GM12878 (cell line): ENCODE data around the gene CACNA1D. TPM values are rescaled to one million over a fixed set of nuclear protein-coding genes. Genes with fewer than 3 reads are reported as not detected.
A peak's percentile ranks its signal among the peaks of the same experiment; 100 is the strongest.

Source experiments
- ATAC-seq: fragments of 200-7000 bp; cut with Tn5 transposase; 3 replicates; pipeline ENCODE4 v1.9.1; 2020; ENCODE audit warnings: mild to moderate bottlenecking, moderate library complexity
- BruUV-seq: library from RNA; stranded (reverse); fragments of 400-500 nt; replicated peaks from 2 replicates; lab custom pipeline; 2021; lab: Mats Ljungman, UMichigan
- CTCF ChIA-PET: fragments of 300-600 bp; sonication (Branson Sonifier 250); formaldehyde crosslinking; extraction: SDS; loops from one replicate; lab custom pipeline; 2021; ENCODE audit warnings: inconsistent platforms; lab: Yijun Ruan, JAX
- POLR2A ChIA-PET: fragments of 350-600 bp; formaldehyde crosslinking; extraction: SDS; loops from one replicate; lab custom pipeline; 2021; ENCODE audit warnings: inconsistent platforms; lab: Charles Lee
- RAD21 ChIA-PET: fragments of 300-600 bp; sonication (Branson Sonifier 250); formaldehyde crosslinking; loops from one replicate; lab custom pipeline; 2023; ENCODE audit warnings: antibody characterized with exemption; ENCODE audit not compliant: unreplicated experiment; lab: Charles Lee
- SMC1A ChIA-PET: fragments of 300-600 bp; sonication (Branson Sonifier 250); formaldehyde crosslinking; loops from one replicate; lab custom pipeline; 2023; ENCODE audit not compliant: unreplicated experiment, uncharacterized antibody; lab: Charles Lee
- DNase-seq: peaks from one replicate; pipeline ENCODE4 v3.0.0-alpha.2; 2011; ENCODE audit warnings: low read depth, low spot score
- FAIRE-seq: peaks from 3 replicates; lab custom pipeline; 2011; peaks lifted over from hg19 to GRCh38; lab: Jason Lieb, UNC
- H2AFZ ChIP-seq: 2 replicates; pipeline ENCODE4 v1.6.0; 2011; ENCODE audit warnings: low read depth, low read length, control low read depth; ENCODE audit not compliant: control insufficient read depth
- H3K27ac ChIP-seq: 2 replicates; pipeline ENCODE4 v1.5.1; 2011; ENCODE audit warnings: control low read depth; ENCODE audit not compliant: control insufficient read depth, insufficient read depth
- H3K27me3 ChIP-seq, 2 experiments: replicated peaks in 1 of 2; 2 replicates each; pipeline versions ENCODE4 v1.6.0 to v1.6.1; 2011; ENCODE audit warnings: low read length in 1 of 2; ENCODE audit not compliant: control insufficient read depth in 2 of 2, insufficient read depth in 2 of 2
- H3K36me3 ChIP-seq, 2 experiments: 2 replicates each; pipeline ENCODE4 v1.5.1; 2011; ENCODE audit warnings: low read length in 1 of 2; ENCODE audit not compliant: control insufficient read depth in 2 of 2, insufficient read depth in 2 of 2
- H3K4me1 ChIP-seq: 2 replicates; pipeline ENCODE4 v1.6.1; 2011; ENCODE audit warnings: mild to moderate bottlenecking, low read length, moderate library complexity, mixed read lengths; ENCODE audit not compliant: control insufficient read depth, insufficient read depth
- H3K4me2 ChIP-seq: 2 replicates; pipeline ENCODE4 v1.6.0; 2011; ENCODE audit warnings: control low read depth; ENCODE audit not compliant: control insufficient read depth, insufficient read depth
- H3K4me3 ChIP-seq: fragments of 200-600 bp; sonication (generic); 2 replicates; pipeline ENCODE4 v1.5.1; 2016
- H3K79me2 ChIP-seq: 2 replicates; pipeline ENCODE4 v1.6.0; 2011; ENCODE audit warnings: low read length; ENCODE audit not compliant: control insufficient read depth, insufficient read depth
- H3K9ac ChIP-seq: 2 replicates; pipeline ENCODE4 v1.8.0; 2011; ENCODE audit warnings: low read length, control low read depth, mixed read lengths; ENCODE audit not compliant: control insufficient read depth, insufficient read depth
- H3K9me3 ChIP-seq: replicated peaks from 3 replicates; pipeline ENCODE4 v1.5.1; 2011; ENCODE audit warnings: mild to moderate bottlenecking, low read length; ENCODE audit not compliant: control insufficient read depth, insufficient read depth
- H4K20me1 ChIP-seq: 2 replicates; pipeline ENCODE4 v1.6.0; 2011; ENCODE audit not compliant: control insufficient read depth, insufficient read depth
- FOXM1 ChIP-seq: IDR thresholded peaks from 2 replicates; pipeline ENCODE4 v1.6.1; 2012; ENCODE audit warnings: low read depth, mild to moderate bottlenecking, inconsistent platforms, low read length, moderate library complexity
- HDGF ChIP-seq: fragments of 450-650 bp; IDR thresholded peaks from 2 replicates; pipeline ENCODE4 v1.6.1; 2016; ENCODE audit warnings: antibody characterized with exemption
- MTA2 ChIP-seq: fragments of 450-650 bp; IDR thresholded peaks from 2 replicates; pipeline ENCODE4 v1.6.1; 2016; ENCODE audit warnings: low read depth, mild to moderate bottlenecking, moderate library complexity
- STAT1 ChIP-seq: fragments of 450-650 bp; conservative IDR thresholded peaks from 2 replicates; pipeline ENCODE4 v1.6.1; 2014; ENCODE audit warnings: antibody characterized with exemption, mild to moderate bottlenecking
- STAT3 ChIP-seq: IDR thresholded peaks from 2 replicates; pipeline ENCODE4 v1.6.1; 2011; ENCODE audit warnings: low read depth, low read length, improper control_type of control experiment
- TCF7 ChIP-seq: IDR thresholded peaks from 2 replicates; pipeline ENCODE4 v1.6.1; 2014; ENCODE audit warnings: antibody characterized with exemption, borderline replicate concordance
- WGBS: methylation state at CpG from one replicate; pipeline ENCODE4 v1.1.6; 2016; ENCODE audit warnings: low lambda C conversion rate; ENCODE audit not compliant: insufficient replicate concordance, insufficient coverage; ENCODE audit errors: missing lambda C conversion rate; 5-methylcytosine and 5-hydroxymethylcytosine counted together
- in situ Hi-C: fragments of 300-500 bp; cut with MboI; formaldehyde crosslinking; loops from 9 replicates; pipeline ENCODE4 v1.14.3; 2018; ENCODE audit warnings: mixed read lengths
- intact Hi-C: fragments of 100-400 bp; cut with micrococcal nuclease; formaldehyde crosslinking; loops from one replicate; pipeline ENCODE4 v1.14.2; 2022; ENCODE audit not compliant: unreplicated experiment
- polyA plus RNA-seq, 11 experiments: library from polyadenylated mRNA; depleted of rRNA in 4 of 11; unstranded in 6 of 11; stranded (reverse) in 5 of 11; fragments of >200 nt; fragmentation: Nextera tagmentation in 4 of 11; fragmentation: Illumina TruSeq in 1 of 11; extraction: Ambion mirVana in 4 of 11; extraction: Trizol in 1 of 11; gene quantifications; 1 replicate in 1 of 11; 2 replicates in 10 of 11; pipeline versions ENCODE4 v1.2.1 to v1.2.3, GENCODE V29; 2011 to 2016; ENCODE audit warnings: inconsistent platforms in 2 of 11, missing spikeins in 2 of 11, low read depth in 1 of 11
- total RNA-seq, 4 experiments: library from RNA; depleted of rRNA in 3 of 4; stranded (reverse); fragments of >200 nt in 3 of 4; fragmentation: Illumina TruSeq in 1 of 4; extraction: Trizol in 1 of 4; gene quantifications; 2 replicates each; pipeline versions ENCODE4 v1.2.1 to v1.2.3, GENCODE V29; 2013 to 2021
- TF ChIP-seq, protein P1 (sequence below): IDR thresholded peaks from 2 replicates; pipeline ENCODE4 v1.6.1; 2011; ENCODE audit warnings: borderline replicate concordance, low read depth, mild to moderate bottlenecking, moderate library complexity, mixed read lengths, low read length; ENCODE audit not compliant: insufficient read depth; ENCODE audit errors: extremely low read length
- TF ChIP-seq, protein P2 (sequence below): IDR thresholded peaks from 2 replicates; pipeline ENCODE4 v1.6.1; 2011; ENCODE audit warnings: low read depth, low read length, improper control_type of control experiment, borderline replicate concordance
- TF ChIP-seq, protein P3 (sequence below): fragments of 450-650 bp; IDR thresholded peaks from 2 replicates; pipeline ENCODE4 v1.6.1; 2017; ENCODE audit warnings: mild to moderate bottlenecking, moderate library complexity

CACNA1D gene
- total and polyA plus RNA-seq, 10 of the 15 experiments (the other 5 are each of a cell fraction or from before 2014, with no cell fraction given) = 0.21 to 24.4 (median 1.6) TPM

DNA sequence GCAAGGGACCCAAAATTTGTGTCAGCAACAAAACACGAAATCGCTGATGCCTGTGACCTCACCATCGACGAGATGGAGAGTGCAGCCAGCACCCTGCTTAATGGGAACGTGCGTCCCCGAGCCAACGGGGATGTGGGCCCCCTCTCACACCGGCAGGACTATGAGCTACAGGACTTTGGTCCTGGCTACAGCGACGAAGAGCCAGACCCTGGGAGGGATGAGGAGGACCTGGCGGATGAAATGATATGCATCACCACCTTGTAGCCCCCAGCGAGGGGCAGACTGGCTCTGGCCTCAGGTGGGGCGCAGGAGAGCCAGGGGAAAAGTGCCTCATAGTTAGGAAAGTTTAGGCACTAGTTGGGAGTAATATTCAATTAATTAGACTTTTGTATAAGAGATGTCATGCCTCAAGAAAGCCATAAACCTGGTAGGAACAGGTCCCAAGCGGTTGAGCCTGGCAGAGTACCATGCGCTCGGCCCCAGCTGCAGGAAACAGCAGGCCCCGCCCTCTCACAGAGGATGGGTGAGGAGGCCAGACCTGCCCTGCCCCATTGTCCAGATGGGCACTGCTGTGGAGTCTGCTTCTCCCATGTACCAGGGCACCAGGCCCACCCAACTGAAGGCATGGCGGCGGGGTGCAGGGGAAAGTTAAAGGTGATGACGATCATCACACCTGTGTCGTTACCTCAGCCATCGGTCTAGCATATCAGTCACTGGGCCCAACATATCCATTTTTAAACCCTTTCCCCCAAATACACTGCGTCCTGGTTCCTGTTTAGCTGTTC is 316.9 kb downstream of the CACNA1D start:
- no peak overlapping the region for H3K4me3 ChIP-seq
- H3K79me2 ChIP-seq = no peaks in the 10 kb centered on the region
- H3K27me3 ChIP-seq = no peaks in the 10 kb centered on the region
- no peaks in the 10 kb centered on the region for H3K9me3 ChIP-seq
- FAIRE-seq (no peak), DNase-seq (no peak), ATAC-seq (no peak)
- no peak overlapping the region for H3K27ac ChIP-seq
- H4K20me1 ChIP-seq = no peaks in the 10 kb centered on the region
- TF ChIP-seq HDGF = no peak
- SMC1A ChIA-PET = interaction anchor here (1.1 to 1.3 kb wide), 2 partner anchors 10 to 15 kb away, joined by 3 read pairs; no protein-coding TSS in a partner anchor
- peaks cover 10% of the 10 kb centered on the region for H3K4me1 ChIP-seq
- in situ Hi-C loops = no loop called here
- intact Hi-C loops = no loop called here
- no TSS peak for BruUV-seq
- POLR2A ChIA-PET = interaction anchor here (0.7 kb wide), 1 partner anchor 12 kb away, joined by 6 read pairs; no protein-coding TSS in a partner anchor
- WGBS = 59% methylated on average over 24 of the region's 24 CpGs
- H3K36me3 ChIP-seq = no peaks in the 10 kb centered on the region
- RAD21 ChIA-PET = interaction anchor here (0.6 kb wide), 1 partner anchor 123 kb away, joined by 4 read pairs; no protein-coding TSS in a partner anchor
- H3K4me2 ChIP-seq = no peak overlapping the region
- CTCF ChIA-PET = interaction anchor here (1.0 kb wide), 1 partner anchor 10 kb away, joined by 3 read pairs; no protein-coding TSS in a partner anchor
- no peak overlapping the region for H3K9ac ChIP-seq
- no peak overlapping the region for H2AFZ ChIP-seq

DNA sequence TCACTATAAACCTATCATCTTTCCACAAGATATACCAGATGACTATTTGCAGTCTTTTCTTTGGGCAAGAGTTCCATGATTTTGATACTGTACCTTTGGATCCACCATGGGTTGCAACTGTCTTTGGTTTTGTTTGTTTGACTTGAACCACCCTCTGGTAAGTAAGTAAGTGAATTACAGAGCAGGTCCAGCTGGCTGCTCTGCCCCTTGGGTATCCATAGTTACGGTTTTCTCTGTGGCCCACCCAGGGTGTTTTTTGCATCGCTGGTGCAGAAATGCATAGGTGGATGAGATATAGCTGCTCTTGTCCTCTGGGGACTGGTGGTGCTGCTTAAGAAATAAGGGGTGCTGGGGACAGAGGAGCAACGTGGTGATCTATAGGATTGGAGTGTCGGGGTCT is 318.0 kb downstream of the CACNA1D start:
- no peaks in the 10 kb centered on the region for H3K9me3 ChIP-seq
- no TSS peak for BruUV-seq
- CTCF ChIA-PET = no interaction called here
- RAD21 ChIA-PET = no interaction called here
- H2AFZ ChIP-seq = no peak overlapping the region
- DNase-seq = no peak
- peak; percentile 52 for ATAC-seq
- H3K36me3 ChIP-seq = peaks cover 0 to 2% of the 10 kb centered on the region in 2 experiments; a peak in 2 of 4 replicates
- H3K9ac ChIP-seq = no peak overlapping the region
- SMC1A ChIA-PET = interaction anchor here (1.1 kb wide), 1 partner anchor 11 kb away, joined by 3 read pairs; no protein-coding TSS in a partner anchor
- no peaks in the 10 kb centered on the region for H3K79me2 ChIP-seq
- POLR2A ChIA-PET = no interaction called here
- H3K27ac ChIP-seq = no peak overlapping the region
- intact Hi-C loops (no loop called here), in situ Hi-C loops (no loop called here)
- WGBS = 39% methylated on average over 4 of the region's 4 CpGs
- no peak overlapping the region for H3K4me3 ChIP-seq
- no peak for FAIRE-seq
- no peaks in the 10 kb centered on the region for H3K27me3 ChIP-seq
- peaks cover under 1% of the 10 kb centered on the region; the same call in 1 of the 2 replicates for H3K4me1 ChIP-seq
- H3K4me2 ChIP-seq = no peak overlapping the region
- no peaks in the 10 kb centered on the region for H4K20me1 ChIP-seq
- TF ChIP-seq MTA2 (no peak), STAT3 (no peak), STAT1 (no peak), TCF7 (no peak), FOXM1 (no peak)
- TF ChIP-seq, protein P1, sequence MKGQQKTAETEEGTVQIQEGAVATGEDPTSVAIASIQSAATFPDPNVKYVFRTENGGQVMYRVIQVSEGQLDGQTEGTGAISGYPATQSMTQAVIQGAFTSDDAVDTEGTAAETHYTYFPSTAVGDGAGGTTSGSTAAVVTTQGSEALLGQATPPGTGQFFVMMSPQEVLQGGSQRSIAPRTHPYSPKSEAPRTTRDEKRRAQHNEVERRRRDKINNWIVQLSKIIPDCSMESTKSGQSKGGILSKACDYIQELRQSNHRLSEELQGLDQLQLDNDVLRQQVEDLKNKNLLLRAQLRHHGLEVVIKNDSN = no peak
- TF ChIP-seq, protein P2, sequence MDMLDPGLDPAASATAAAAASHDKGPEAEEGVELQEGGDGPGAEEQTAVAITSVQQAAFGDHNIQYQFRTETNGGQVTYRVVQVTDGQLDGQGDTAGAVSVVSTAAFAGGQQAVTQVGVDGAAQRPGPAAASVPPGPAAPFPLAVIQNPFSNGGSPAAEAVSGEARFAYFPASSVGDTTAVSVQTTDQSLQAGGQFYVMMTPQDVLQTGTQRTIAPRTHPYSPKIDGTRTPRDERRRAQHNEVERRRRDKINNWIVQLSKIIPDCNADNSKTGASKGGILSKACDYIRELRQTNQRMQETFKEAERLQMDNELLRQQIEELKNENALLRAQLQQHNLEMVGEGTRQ = no peak
- TF ChIP-seq, protein P3, sequence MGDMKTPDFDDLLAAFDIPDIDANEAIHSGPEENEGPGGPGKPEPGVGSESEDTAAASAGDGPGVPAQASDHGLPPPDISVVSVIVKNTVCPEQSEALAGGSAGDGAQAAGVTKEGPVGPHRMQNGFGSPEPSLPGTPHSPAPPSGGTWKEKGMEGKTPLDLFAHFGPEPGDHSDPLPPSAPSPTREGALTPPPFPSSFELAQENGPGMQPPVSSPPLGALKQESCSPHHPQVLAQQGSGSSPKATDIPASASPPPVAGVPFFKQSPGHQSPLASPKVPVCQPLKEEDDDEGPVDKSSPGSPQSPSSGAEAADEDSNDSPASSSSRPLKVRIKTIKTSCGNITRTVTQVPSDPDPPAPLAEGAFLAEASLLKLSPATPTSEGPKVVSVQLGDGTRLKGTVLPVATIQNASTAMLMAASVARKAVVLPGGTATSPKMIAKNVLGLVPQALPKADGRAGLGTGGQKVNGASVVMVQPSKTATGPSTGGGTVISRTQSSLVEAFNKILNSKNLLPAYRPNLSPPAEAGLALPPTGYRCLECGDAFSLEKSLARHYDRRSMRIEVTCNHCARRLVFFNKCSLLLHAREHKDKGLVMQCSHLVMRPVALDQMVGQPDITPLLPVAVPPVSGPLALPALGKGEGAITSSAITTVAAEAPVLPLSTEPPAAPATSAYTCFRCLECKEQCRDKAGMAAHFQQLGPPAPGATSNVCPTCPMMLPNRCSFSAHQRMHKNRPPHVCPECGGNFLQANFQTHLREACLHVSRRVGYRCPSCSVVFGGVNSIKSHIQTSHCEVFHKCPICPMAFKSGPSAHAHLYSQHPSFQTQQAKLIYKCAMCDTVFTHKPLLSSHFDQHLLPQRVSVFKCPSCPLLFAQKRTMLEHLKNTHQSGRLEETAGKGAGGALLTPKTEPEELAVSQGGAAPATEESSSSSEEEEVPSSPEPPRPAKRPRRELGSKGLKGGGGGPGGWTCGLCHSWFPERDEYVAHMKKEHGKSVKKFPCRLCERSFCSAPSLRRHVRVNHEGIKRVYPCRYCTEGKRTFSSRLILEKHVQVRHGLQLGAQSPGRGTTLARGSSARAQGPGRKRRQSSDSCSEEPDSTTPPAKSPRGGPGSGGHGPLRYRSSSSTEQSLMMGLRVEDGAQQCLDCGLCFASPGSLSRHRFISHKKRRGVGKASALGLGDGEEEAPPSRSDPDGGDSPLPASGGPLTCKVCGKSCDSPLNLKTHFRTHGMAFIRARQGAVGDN = no peak
